GM19238 (cell line): Measurements from ENCODE around the gene MYL5.
"Not testable (repeated sequence)": the region's sequence is repeated elsewhere in the genome, so short reads cannot be mapped to it uniquely, and the experiment has no call there.

Source experiments
- DNase-seq: peaks from one replicate; pipeline ENCODE4 v3.0.0; 2011; ENCODE audit warnings: low spot score; ENCODE audit not compliant: insufficient read length

MYL5 gene

GRCh38 chr4:725391-726234, 51.3 kb downstream of the MYL5 start:
- DNase-seq, result no peak

GRCh38 chr4:726235-726787, 52.0 kb downstream of the MYL5 start:
- no peak for DNase-seq

GRCh38 chr4:726838-727237, 52.5 kb downstream of the MYL5 start:
- DNase-seq, result no peak

- no peak for DNase-seq
Observed at GRCh38 chr4:727576-727975, 53.2 kb downstream of the MYL5 start.

- no peak for DNase-seq
Observed at GRCh38 chr4:729336-730315, 55.3 kb downstream of the MYL5 start.

GRCh38 chr4:730511-730910, 56.2 kb downstream of the MYL5 start:
- DNase-seq, result no peak

- DNase-seq, result not testable (repeated sequence)
Observed at GRCh38 chr4:730946-731904, 56.9 kb downstream of the MYL5 start.
